Measurements from ENCODE around the gene HTRA3.

HTRA3 gene

DNA sequence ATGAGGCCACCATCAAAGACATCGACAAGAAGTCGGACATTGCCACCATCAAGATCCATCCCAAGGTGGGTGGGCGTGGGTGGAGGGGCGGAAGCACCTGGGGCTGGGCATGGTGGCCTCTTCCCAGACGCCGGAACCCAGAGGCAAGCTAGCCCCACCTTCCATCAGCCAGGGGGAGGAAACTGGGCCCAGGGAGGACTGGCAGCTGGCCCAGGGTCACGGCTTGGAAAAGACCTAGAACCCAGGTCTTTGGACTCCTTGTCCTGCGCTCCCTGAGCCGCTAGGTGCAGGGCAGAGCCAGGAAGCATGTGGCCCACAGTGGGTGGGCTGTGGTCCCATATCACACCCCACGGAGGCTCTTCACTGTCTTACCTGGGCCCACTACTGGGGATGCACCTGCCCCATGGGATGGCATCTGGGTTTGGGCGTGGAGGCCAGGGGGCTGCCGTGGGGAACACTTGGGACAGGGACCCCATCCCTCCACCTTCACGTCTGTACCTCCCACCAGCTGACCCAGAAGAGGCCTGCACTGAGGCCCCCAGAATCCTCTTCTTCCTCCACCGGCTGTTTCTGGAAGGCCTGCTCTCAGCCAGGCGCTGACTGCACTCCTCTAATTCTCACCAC lies 17.3 kb downstream of the HTRA3 start (continued):
- TF ChIP-seq FEZF1 (tag by site-specific recombination; IDR thresholded peaks at IDR 0.05) (no peak), ZNF747 (tag by site-specific recombination; IDR thresholded peaks at IDR 0.05) (no peak), ZNF585B (tag by site-specific recombination; IDR thresholded peaks at IDR 0.05) (no peak), ZNF660 (tag by site-specific recombination; IDR thresholded peaks at IDR 0.05) (no peak), ZNF132 (tag by site-specific recombination; IDR thresholded peaks at IDR 0.05; ENCODE audit: borderline replicate concordance) (no peak)
- TF ChIP-seq, protein P1, sequence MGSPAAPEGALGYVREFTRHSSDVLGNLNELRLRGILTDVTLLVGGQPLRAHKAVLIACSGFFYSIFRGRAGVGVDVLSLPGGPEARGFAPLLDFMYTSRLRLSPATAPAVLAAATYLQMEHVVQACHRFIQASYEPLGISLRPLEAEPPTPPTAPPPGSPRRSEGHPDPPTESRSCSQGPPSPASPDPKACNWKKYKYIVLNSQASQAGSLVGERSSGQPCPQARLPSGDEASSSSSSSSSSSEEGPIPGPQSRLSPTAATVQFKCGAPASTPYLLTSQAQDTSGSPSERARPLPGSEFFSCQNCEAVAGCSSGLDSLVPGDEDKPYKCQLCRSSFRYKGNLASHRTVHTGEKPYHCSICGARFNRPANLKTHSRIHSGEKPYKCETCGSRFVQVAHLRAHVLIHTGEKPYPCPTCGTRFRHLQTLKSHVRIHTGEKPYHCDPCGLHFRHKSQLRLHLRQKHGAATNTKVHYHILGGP (tag by site-specific recombination; IDR thresholded peaks at IDR 0.05) = no peak

DNA sequence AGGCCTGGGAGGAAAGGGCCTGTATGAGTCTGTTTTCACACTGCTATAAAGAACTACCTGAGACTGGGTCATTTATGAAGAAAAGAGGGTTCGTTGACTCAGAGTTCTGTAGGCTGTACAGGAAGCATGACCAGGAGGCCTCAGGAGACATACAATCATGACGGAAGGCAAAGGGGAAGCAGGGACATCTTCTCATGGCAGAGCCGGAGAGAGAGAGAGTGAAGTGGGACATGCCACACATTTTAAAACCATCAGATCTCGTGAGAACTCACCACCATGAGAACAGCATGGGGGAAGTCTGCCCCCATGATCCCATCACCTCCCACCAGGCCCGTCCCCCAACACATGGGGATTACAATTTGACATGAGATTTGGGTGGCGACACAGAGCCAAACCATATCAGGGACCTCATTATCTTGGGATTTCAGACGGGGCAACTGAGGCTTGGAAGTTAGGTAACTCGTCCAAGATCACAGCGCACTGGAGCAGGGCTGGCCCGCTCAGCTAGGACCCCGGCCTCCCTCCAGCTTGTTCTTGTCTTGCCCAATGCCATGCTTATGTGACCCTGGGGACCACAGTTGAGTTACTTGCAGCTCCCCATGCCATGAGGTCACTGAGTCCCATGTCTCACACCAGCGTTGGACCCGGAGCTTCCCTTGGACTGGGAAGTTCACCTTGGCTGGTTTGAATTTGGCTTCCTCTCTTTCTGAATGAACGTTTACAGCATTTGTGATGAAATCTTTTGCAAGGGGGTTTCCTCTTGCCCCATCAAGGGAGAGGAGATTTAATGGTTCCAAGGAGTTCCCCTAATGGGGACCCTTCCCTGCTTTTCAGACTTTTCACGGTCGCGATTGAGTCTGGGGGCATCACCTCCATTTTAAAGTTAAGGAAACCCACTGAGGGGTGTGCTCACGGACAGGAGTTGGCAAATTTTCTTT lies 18.1 kb downstream of the HTRA3 start:
- POLR2A ChIA-PET = no interaction called here
- H3K36me3 ChIP-seq (ENCODE audit: control insufficient read depth in 2 of 2, insufficient read depth in 1 of 2, low read length in 2 of 2) = no peaks in the 10 kb centered on the region
- H3K9me3 ChIP-seq (ENCODE audit: control insufficient read depth, insufficient read depth, low read depth, low read length) = no peaks in the 10 kb centered on the region
- CTCF ChIA-PET = no interaction called here
- no peaks in the 10 kb centered on the region for H3K4me1 ChIP-seq (ENCODE audit: control insufficient read depth, insufficient read depth, low read length)
- H3K27ac ChIP-seq (ENCODE audit: extremely low read depth, low read depth, low read length) = no peak overlapping the region
- TF ChIP-seq, protein P2, sequence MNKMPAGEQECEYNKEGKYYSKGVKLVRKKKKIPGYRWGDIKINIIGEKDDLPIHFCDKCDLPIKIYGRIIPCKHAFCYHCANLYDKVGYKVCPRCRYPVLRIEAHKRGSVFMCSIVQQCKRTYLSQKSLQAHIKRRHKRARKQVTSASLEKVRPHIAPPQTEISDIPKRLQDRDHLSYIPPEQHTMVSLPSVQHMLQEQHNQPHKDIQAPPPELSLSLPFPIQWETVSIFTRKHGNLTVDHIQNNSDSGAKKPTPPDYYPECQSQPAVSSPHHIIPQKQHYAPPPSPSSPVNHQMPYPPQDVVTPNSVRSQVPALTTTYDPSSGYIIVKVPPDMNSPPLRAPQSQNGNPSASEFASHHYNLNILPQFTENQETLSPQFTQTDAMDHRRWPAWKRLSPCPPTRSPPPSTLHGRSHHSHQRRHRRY (tag by site-specific recombination; IDR thresholded peaks at IDR 0.05) = no peak
- TF ChIP-seq YY1 (tag by site-specific recombination; IDR thresholded peaks at IDR 0.05) (no peak), TCF7L2 (IDR thresholded peaks at IDR 0.05; ENCODE audit: borderline replicate concordance, low read depth, low read length) (no peak), ZNF791 (tag by site-specific recombination; IDR thresholded peaks at IDR 0.05) (no peak), ZBTB7A (tag by site-specific recombination; IDR thresholded peaks at IDR 0.05; ENCODE audit: low read depth) (no peak), ZNF404 (tag by site-specific recombination; IDR thresholded peaks at IDR 0.05) (no peak)
- TF ChIP-seq, protein P3, sequence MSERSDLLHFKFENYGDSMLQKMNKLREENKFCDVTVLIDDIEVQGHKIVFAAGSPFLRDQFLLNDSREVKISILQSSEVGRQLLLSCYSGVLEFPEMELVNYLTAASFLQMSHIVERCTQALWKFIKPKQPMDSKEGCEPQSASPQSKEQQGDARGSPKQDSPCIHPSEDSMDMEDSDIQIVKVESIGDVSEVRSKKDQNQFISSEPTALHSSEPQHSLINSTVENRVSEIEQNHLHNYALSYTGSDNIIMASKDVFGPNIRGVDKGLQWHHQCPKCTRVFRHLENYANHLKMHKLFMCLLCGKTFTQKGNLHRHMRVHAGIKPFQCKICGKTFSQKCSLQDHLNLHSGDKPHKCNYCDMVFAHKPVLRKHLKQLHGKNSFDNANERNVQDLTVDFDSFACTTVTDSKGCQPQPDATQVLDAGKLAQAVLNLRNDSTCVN (tag by site-specific recombination; optimal IDR thresholded peaks at IDR 0.05) = no peak
- H3K4me3 ChIP-seq (ENCODE audit: low read depth, low read length) = no peak overlapping the region

DNA sequence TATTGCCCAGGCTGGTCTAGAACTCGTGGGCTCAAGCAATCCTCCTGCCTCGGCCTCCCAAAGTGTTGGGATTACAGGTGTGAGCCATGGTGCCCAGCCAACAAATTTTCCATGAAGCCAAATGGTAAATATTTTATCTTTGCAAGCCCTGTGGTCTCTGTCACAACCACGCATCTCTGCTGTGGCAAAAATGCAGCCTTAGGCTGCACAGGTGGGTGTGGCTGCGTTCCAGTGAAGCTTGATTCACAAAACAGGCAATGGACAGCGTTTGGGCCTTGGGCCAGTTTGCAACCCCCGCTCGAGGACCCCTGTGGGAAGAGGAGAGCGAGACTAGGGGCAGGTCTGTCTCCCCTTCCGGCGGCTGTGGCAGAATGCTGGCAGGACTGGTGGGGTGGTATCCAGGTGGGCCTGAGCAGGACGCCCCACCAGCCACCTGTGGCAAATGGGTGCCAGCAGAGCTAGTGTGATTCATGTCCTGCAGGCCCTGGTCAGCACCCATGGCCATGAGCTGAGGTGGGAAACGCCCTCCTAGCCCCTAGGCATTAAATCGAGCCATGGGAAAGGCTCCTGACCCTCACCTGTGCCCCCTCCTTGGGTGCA lies 19.7 kb downstream of the HTRA3 start:
- H3K4me3 ChIP-seq (ENCODE audit: low read depth, low read length) = no peak overlapping the region
- ChIA-PET POLR2A (no interaction called here), CTCF (interaction anchor here (0.5 to 0.6 kb wide), 2 partner anchors 36 to 47 kb away, joined by 4 to 6 read pairs; no protein-coding TSS in a partner anchor)
- no peaks in the 10 kb centered on the region for H3K4me1 ChIP-seq (ENCODE audit: control insufficient read depth, insufficient read depth, low read length)
- no peaks in the 10 kb centered on the region for H3K9me3 ChIP-seq (ENCODE audit: control insufficient read depth, insufficient read depth, low read depth, low read length)
- H3K27ac ChIP-seq (ENCODE audit: extremely low read depth, low read depth, low read length) = no peak overlapping the region
- no peaks in the 10 kb centered on the region for H3K36me3 ChIP-seq (ENCODE audit: control insufficient read depth in 2 of 2, insufficient read depth in 1 of 2, low read length in 2 of 2)
- TF ChIP-seq SCRT1 (tag by site-specific recombination; IDR thresholded peaks at IDR 0.05; ENCODE audit: borderline replicate concordance) (no peak), ZNF16 (tag by site-specific recombination; IDR thresholded peaks at IDR 0.05; ENCODE audit: low read depth) (no peak), IKZF3 (tag by site-specific recombination; IDR thresholded peaks at IDR 0.05) (no peak), ZNF600 (tag by site-specific recombination; IDR thresholded peaks at IDR 0.05) (no peak), HOXC10 (CRISPR knock-in tag; IDR thresholded peaks at IDR 0.05) (no peak), ZNF433 (tag by site-specific recombination; IDR thresholded peaks at IDR 0.05; ENCODE audit: low read depth) (no peak), TRIM28 (IDR thresholded peaks at IDR 0.05; ENCODE audit: borderline replicate concordance, low read length) (no peak), ZNF658 (tag by site-specific recombination; IDR thresholded peaks at IDR 0.05) (no peak), ZNF157 (tag by site-specific recombination; IDR thresholded peaks at IDR 0.05) (no peak)
- TF ChIP-seq, protein P4, sequence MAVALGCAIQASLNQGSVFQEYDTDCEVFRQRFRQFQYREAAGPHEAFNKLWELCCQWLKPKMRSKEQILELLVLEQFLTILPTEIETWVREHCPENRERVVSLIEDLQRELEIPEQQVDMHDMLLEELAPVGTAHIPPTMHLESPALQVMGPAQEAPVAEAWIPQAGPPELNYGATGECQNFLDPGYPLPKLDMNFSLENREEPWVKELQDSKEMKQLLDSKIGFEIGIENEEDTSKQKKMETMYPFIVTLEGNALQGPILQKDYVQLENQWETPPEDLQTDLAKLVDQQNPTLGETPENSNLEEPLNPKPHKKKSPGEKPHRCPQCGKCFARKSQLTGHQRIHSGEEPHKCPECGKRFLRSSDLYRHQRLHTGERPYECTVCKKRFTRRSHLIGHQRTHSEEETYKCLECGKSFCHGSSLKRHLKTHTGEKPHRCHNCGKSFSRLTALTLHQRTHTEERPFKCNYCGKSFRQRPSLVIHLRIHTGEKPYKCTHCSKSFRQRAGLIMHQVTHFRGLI (tag by site-specific recombination; IDR thresholded peaks at IDR 0.05) = no peak
- TF ChIP-seq, protein P2 (tag by site-specific recombination; IDR thresholded peaks at IDR 0.05) = no peak
- TF ChIP-seq, protein P5, sequence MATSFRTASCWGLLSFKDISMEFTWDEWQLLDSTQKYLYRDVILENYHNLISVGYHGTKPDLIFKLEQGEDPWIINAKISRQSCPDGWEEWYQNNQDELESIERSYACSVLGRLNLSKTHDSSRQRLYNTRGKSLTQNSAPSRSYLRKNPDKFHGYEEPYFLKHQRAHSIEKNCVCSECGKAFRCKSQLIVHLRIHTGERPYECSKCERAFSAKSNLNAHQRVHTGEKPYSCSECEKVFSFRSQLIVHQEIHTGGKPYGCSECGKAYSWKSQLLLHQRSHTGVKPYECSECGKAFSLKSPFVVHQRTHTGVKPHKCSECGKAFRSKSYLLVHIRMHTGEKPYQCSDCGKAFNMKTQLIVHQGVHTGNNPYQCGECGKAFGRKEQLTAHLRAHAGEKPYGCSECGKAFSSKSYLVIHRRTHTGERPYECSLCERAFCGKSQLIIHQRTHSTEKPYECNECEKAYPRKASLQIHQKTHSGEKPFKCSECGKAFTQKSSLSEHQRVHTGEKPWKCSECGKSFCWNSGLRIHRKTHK (tag by site-specific recombination; IDR thresholded peaks at IDR 0.05) = no peak

All from HEK293 (cell line).